DOHH2 (cell line): ENCODE data around the gene ZNF335.

ENCODE experiments used
- CTCF ChIP-seq: fragments of 200-600 bp; sonication (generic); IDR thresholded peaks from one replicate; pipeline ENCODE4 v1.5.1; 2014; ENCODE audit warnings: antibody characterized with exemption, mild to moderate bottlenecking, low read depth, low read length; ENCODE audit not compliant: poor library complexity, severe bottlenecking
- EZH2phosphoT487 ChIP-seq: fragments of 200-600 bp; sonication (generic); IDR thresholded peaks from 2 replicates; pipeline ENCODE4 v1.6.1; 2017; ENCODE audit warnings: borderline replicate concordance, mild to moderate bottlenecking, antibody characterized with exemption, low read length, moderate library complexity, mixed read lengths

- TF ChIP-seq CTCF (no peak), EZH2phosphoT487 (no peak)
Observed at GRCh38 chr20:45993197-45993951, 21.4 kb upstream of the ZNF335 start.
